ENCODE measurements around the gene MRPL40.

Gene MRPL40

GRCh38 chr22:19483481-19484244, 51.3 kb downstream of the MRPL40 start:
- DNase-seq (ENCODE audit: low spot score) = no peak

All from HuH-7.5 (cell line).